ENCODE data around the gene OR10AD1.

The OR10AD1 gene

GRCh38 chr12:48183876-48184548 lies 19.1 kb downstream of the OR10AD1 start:
- H3K9me3 ChIP-seq, result no peaks in the 10 kb centered on the region
- H3K36me3 ChIP-seq, result no peaks in the 10 kb centered on the region
- intact Hi-C loops (cut with DNase I; ENCODE audit: low total_unique reads), result no loop called here
- no peak for DNase-seq
- TF ChIP-seq CTCF (IDR thresholded peaks at IDR 0.05), result no peak
- H3K4me3 ChIP-seq, result peak overlapping the region; percentile 56 to 86
- peaks cover 0 to 38% of the 10 kb centered on the region in 2 donors for H3K27me3 ChIP-seq
- H3K27ac ChIP-seq, result peak overlapping the region; percentile 4 to 54
- H3K4me1 ChIP-seq, result peaks cover 0 to 26% (median 16%) of the 10 kb centered on the region in 4 donors

GRCh38 chr12:48183091-48183875 lies 19.8 kb downstream of the OR10AD1 start, which contains the start of gene CCDC184:
TSS of gene CCDC184 (plus strand) at chr12:48183644. CDS start at chr12:48184123, 479 bp downstream.
- Histone ChIP-seq H3K27ac (peak within 1 kb of the TSS; percentile 4 to 54), H3K4me3 (peak within 1 kb of the TSS; percentile 56 to 86), H3K4me1 (peaks cover 0 to 26% (median 16%) of the 10 kb centered on the region in 4 donors), H3K27me3 (peaks cover 0 to 45% of the 10 kb centered on the region in 2 donors), H3K36me3 (no peaks in the 10 kb centered on the region), H3K9me3 (no peaks in the 10 kb centered on the region)
- DNase-seq, result peak; percentile 64 to 77
- intact Hi-C loops (cut with DNase I; ENCODE audit: low total_unique reads), result no loop called here
- peak in 1 of 2 experiments; percentile 33 for TF ChIP-seq CTCF (IDR thresholded peaks at IDR 0.05)

GRCh38 chr12:48182631-48183030 lies 20.5 kb downstream of the OR10AD1 start:
- Histone ChIP-seq H3K27ac (peak overlapping the region; percentile 4 to 54), H3K9me3 (no peaks in the 10 kb centered on the region), H3K4me1 (peaks cover 0 to 26% (median 16%) of the 10 kb centered on the region in 4 donors), H3K4me3 (peak overlapping the region; percentile 56 to 86), H3K27me3 (peaks cover 0 to 48% of the 10 kb centered on the region in 2 donors), H3K36me3 (no peaks in the 10 kb centered on the region)
- TF ChIP-seq CTCF (IDR thresholded peaks at IDR 0.05), result no peak
- intact Hi-C loops (cut with DNase I; ENCODE audit: low total_unique reads), result no loop called here
- no peak for DNase-seq

- peaks cover 0 to 26% (median 16%) of the 10 kb centered on the region in 4 donors for H3K4me1 ChIP-seq
- no peak for DNase-seq
- H3K27ac ChIP-seq, result no peak overlapping the region
- H3K4me3 ChIP-seq, result no peak overlapping the region
- H3K27me3 ChIP-seq, result peaks cover 0 to 48% of the 10 kb centered on the region in 2 donors
- H3K9me3 ChIP-seq, result no peaks in the 10 kb centered on the region
- TF ChIP-seq CTCF (IDR thresholded peaks at IDR 0.05), result no peak
- intact Hi-C loops (cut with DNase I; ENCODE audit: low total_unique reads), result no loop called here
- H3K36me3 ChIP-seq, result no peaks in the 10 kb centered on the region
Measured at GRCh38 chr12:48180857-48181495, 22.1 kb downstream of the OR10AD1 start.

GRCh38 chr12:48180424-48180823 lies 22.7 kb downstream of the OR10AD1 start:
- DNase-seq, result no peak
- H3K4me3 ChIP-seq, result no peak overlapping the region
- peaks cover 0 to 46% of the 10 kb centered on the region in 2 donors for H3K27me3 ChIP-seq
- H3K9me3 ChIP-seq, result no peaks in the 10 kb centered on the region
- no peak overlapping the region for H3K27ac ChIP-seq
- TF ChIP-seq CTCF (IDR thresholded peaks at IDR 0.05), result no peak
- intact Hi-C loops (cut with DNase I; ENCODE audit: low total_unique reads), result no loop called here
- H3K4me1 ChIP-seq, result peaks cover 0 to 26% (median 16%) of the 10 kb centered on the region in 4 donors
- H3K36me3 ChIP-seq, result no peaks in the 10 kb centered on the region
